Activated CD4-positive, alpha-beta T cell treated with anti-CD3 and anti-CD28 coated beads, Interleukin-2, amount 50 U/mL, for 1 hour (primary cell): ENCODE data around the gene ATG2A.

Source experiments
- DNase-seq: peaks from one replicate; pipeline ENCODE4 v3.0.0-alpha.2; 2020

The ATG2A gene

DNA sequence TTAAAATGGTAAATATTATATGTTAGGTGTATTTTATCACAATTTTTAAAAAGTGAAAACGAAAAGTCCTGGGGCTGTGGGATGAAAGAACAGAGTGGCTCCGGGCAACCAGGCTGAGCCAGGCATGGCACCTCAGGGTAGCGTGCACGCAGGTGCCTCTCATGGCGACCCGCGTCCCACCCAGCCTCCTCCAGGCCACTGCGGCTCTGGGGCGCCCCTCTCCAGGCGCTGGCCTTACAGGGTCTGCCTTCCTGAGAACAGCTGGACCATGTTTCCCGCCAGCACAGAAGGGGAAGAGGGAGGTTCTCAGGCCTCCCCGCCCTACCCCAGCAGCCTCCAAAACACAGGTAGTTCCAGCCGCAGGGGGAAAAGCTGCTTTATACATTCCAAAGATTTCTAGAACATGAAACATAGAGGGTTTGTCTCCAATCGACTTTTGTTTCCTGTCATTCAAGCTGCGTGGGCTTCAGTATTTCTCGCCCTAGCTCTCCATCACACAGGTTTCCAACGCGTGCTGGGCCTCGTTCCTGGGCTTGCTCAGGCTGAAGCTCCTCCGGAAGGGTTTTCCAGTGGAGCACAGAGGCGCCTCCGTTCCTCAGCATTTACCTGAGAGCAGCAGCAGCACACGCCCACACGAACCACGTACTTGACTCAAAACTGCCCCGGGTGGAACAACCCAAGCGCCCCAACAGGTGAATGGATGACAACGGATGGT, 49.1 kb downstream of the ATG2A start:
- no peak for DNase-seq

DNA sequence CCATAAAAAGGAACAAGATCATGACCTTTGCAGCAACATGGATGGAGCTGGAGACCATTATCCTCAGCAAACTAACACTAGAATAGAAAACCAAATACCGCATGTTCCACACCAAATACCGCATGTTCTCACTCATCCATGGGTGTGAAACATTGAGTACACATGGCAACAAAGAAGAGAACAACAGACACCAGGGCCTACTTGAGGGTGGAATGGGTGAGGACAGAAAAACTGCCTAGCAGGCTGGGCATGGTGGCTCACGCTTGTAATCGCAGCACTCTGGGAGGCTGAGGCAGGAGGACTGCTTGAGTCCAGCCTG, 50.9 kb downstream of the ATG2A start:
- DNase-seq: no peak

- DNase-seq: no peak
These were observed 51.5 kb downstream of the ATG2A start for GRCh38 chr11:64865286-64866172.

GRCh38 chr11:64864473-64865285, 52.3 kb downstream of the ATG2A start:
- DNase-seq: no peak

DNA sequence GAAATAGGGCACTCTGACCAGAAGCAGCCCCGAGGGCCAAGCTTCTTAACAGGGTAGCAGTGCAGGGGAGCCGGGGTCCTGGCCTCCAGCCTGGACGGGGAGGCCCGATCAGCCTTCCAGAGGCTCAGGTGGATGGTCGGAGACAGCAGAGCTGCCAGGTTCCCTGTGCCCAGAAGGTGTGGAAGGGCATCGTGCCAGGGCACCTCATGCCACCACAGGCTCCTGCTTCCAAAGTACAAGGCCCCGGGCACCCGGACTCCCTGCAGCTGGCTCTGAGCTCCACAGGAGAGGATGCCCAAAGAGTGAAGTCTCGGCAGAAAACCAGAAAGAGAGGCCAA, 52.9 kb downstream of the ATG2A start:
- no peak for DNase-seq

DNA sequence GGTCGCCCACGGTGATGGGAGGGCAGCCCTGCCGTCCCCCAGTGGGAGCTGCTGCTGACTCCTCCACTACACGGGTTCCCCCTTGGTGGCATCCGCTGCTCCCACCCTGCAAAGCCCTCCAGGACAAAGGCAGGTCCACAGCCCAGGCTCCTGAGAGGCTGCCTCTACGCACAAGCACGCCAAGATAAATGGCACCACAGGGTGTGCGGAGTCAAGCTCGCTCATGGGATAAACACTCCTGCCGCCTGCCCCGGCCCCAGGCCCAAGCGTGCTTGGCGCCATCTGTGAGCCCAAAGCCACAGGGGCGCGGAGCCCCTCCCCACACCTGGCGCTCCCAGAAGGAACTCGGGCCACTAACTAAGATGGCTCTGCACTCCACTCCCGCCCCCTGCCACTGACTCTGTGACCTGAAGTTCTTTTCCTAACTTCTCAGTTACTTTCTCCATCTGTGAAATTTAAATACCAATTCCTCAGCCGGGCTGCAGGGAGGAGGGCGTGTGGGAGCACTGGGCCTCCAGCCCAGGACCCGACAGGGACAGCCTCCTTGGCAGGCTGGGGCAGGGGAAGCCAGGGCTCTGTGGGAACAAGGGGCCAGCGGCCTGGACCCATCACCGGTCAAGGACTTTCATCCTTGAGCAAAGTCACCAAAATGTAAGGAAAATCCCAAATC, 53.5 kb downstream of the ATG2A start:
- no peak for DNase-seq

DNA sequence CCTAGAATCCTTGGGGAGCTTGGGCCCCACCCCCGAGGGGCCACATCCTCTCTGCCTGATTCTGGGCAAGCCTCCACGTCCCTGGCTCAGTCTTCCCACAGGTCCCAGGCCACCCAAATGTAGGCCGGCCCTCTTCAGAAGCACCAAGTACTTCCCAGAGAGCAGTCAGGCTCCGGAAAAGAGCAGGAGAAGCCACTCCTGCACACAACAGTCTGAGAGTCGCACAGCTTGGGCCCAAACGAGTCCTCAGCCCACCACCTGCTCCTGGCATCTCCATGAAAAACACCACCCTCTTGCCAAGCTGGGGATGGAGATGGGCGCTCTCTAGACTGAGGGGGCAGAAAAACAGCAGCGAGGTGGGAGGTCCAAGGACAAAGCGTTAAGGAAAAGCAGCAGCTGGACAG, 54.0 kb downstream of the ATG2A start:
- DNase-seq: no peak

DNA sequence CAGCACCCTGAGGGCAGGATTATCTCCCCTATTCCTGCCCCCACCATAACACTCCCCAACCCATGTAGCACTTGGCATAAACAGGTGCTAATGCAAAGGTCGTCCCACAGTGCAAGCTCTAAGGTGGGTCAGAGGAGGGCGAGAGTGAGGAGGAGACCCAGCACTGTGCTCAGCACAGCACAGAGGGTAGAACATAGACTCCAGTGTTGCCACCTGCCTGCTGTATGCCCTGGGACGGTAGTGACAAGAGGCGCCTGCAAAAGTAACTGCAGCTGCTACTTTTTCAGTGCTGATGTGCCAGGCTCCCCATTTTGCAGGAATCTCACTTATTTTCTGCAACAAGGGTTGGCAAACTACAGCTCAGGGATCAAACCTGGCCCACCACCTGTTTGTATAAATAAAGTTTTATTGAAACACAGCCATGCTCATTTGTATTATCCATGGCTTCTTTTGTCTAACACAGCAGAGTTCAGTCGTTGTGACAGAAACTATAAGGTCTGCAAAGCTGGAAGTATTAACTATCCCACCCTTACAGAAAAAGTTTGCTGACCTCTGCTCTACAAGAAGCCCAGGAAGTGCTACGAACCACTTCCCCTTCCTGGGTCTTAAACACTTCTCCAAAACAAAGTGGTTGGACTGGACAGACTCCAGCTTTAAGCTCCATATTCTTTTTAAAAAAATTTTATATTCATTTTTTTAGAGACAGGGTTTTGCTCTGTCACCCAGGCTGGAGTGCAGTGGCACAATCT, 55.6 kb downstream of the ATG2A start:
- no peak for DNase-seq

- DNase-seq: peak; percentile 41
These were observed 57.2 kb downstream of the ATG2A start for GRCh38 chr11:64859542-64860414.

- DNase-seq: peak; percentile 58
These were observed 58.3 kb downstream of the ATG2A start for GRCh38 chr11:64858467-64859263.

- DNase-seq: no peak
These were observed 59.5 kb downstream of the ATG2A start for GRCh38 chr11:64857485-64857884.

GRCh38 chr11:64856382-64857227, 60.4 kb downstream of the ATG2A start:
- DNase-seq: peak; percentile 42

DNA sequence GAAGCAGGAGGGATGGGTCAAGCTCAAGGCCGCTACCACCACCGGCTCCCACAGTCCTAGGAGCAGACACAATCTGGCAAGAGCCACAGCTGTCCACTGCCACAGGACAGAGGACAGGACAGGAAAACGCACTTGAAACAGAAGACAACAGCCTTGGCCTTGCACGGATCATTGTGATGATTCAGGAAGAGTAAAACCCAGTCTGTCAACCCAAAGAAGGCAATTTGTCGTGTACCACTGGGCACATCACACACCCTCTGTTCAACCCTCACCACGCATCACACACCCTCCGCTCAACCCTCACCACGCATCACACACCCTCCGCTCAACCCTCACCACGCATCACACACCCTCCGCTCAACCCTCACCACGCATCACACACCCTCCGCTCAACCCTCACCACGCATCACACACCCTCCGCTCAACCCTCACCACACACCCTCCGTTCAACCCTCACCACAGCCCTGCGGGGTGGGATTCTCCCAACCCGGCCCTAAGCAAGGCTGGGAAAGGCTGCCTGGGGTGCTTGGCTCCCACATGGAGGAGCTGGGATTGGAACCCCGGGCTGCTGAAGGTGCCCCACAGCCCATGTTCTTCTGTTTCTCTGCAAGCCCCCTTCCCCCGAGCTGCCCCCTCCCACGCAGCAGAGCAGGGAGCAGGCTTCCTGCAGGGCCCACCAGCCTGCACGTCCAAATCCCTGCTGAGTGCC, 61.3 kb downstream of the ATG2A start:
- no peak for DNase-seq

DNA sequence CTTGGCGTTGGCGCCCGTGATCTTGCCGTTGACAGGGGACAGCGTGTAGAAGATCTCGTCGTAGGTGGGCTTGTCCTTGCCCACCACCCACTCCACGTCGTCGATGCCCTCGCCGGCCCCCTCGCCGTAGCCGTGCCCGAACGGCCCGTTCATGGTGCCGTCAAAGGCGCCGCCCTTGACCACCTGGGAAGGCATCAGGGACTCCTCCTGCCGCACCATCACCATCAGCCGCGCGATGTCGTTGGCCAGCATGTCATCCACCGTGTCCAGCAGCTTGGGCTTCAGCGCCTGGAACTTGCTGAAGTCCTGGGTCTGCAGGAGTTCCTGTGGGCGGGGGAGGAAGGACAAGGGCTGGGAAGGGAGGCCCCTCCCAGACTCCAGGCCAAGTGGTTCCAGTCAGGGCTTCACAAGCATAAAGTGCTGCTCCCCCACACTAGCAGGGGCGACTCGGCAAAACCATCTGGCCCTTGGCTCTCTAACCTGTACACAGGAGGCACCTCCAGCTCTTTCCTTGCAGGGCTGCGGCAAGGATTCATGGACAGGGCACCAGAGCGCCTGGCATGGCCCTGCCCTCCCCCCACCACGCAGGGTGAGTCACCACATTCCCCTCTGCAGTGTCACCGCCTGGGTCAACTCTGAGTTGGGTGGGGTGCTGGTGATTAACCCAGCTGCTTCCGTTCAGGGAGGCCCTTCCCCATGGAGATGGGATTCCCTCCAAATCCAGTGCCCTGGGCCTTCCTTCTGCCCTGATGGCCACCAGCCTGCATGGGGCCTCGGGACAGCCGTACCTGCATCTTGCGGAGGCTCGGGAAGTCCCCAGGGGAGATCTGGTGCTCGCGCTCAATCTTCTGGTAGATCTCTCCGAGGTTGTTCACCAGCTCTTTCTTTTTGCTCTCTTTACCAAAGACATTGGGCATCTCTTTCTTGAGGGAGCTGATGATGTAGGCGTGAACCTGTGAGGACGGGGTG, 62.2 kb downstream of the ATG2A start:
- peak; percentile 46 for DNase-seq

- DNase-seq: no peak
These were observed 62.9 kb downstream of the ATG2A start for GRCh38 chr11:64854157-64854533.

GRCh38 chr11:64853709-64854108, 63.3 kb downstream of the ATG2A start:
- peak; percentile 41 for DNase-seq

- no peak for DNase-seq
These were observed 64.1 kb downstream of the ATG2A start for GRCh38 chr11:64852804-64853509.
